ENCODE data around the gene PSMD10.

The PSMD10 gene

GRCh38 chrX:108091264-108091877, at the start of gene PSMD10, which contains the start of gene ATG4A:
Gene PSMD10 (minus strand): TSS chrX:108091542. CDS start chrX:108091520, 22 bp downstream.
Gene ATG4A (plus strand): TSS chrX:108091778. CDS start chrX:108091827, 49 bp downstream.
- DNase-seq (ENCODE audit: low read depth), result peak; percentile 95

- DNase-seq (ENCODE audit: low read depth), result no peak
Measured at GRCh38 chrX:108138814-108139702, 47.7 kb upstream of the PSMD10 start.

DNA sequence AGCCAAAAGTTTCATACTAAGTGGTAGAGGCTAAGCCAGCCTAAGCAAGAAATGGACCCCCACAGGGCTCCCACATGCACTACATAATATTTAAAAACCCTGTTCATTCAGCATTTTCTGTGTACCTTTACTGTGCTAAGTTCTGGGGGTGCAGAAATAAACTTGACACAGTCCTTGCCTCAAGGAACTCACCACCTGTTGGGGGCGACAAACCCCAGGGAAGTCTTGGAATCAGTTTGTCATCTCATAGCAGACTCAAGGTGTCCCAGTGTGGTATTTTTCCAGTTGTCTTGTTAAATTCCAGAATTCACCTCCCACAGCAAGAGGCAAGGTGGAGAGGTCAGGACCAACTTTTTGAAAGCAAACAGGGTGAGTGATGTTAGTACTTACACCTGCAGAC, 43.4 kb upstream of the PSMD10 start:
- DNase-seq (ENCODE audit: low read depth), result no peak

- DNase-seq (ENCODE audit: low read depth), result no peak
Measured at GRCh38 chrX:108132876-108133275, 41.5 kb upstream of the PSMD10 start.

- DNase-seq (ENCODE audit: low read depth), result no peak
Measured at GRCh38 chrX:108132034-108132433, 40.7 kb upstream of the PSMD10 start.

- DNase-seq (ENCODE audit: low read depth), result no peak
Measured at GRCh38 chrX:108131471-108131870, 40.1 kb upstream of the PSMD10 start.

GRCh38 chrX:108130889-108131288, 39.5 kb upstream of the PSMD10 start:
- DNase-seq (ENCODE audit: low read depth), result no peak

DNA sequence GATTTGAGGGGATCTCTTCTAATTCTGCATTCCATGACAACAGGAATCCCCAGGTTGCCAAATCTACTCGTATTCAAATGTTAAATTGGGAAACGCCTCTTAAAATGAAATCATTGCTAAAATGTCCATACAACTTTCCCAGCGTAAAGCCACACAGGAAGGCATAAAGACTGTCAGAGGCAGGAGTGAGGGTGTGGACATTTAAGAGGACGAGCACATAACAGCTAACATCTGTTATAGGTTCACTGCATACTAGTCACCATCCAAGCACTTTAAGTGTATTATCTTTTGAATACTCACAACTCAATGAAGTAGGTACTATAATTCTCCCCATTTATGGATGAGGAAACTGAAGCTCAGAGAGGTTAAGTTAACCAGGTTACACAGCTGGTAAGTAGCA, 35.8 kb upstream of the PSMD10 start:
- no peak for DNase-seq (ENCODE audit: low read depth)

GRCh38 chrX:108126661-108127060, 35.3 kb upstream of the PSMD10 start:
- DNase-seq (ENCODE audit: low read depth), result no peak

DNA sequence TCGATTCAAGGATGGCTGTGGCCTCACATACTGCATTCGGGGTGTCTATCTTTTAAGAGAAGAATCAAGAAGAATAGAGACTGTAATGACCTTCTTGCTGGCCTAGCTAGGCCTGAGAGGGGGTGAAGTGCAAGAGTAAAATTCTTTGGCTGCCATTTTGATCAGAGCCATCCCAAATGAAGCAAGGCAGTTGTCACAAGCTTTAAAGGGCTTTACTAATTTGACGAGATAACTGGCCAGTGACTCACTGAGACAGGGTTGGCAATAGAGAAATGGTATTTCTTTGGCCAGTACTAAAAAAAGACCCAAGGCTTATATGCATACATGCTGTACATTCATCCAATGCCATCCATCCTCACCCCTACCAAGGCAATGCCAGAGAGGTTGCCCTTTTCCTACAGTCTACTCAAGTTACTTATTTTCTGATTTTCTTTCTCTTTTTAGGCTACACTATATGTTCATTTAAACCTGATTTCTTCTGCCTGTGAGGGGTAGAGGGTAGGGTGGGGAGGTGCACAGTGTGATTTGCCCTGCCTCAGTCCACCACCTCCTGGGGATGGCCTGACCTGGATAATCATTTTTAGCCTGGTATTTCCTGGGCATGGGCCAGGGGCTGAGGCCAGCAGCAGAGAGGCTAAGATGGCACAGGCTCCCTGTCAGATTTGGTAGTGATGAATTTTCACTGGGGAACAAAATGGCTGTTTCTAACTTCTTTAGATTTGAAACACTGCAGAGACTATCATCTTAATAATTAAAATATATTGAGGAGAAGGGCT, 32.4 kb upstream of the PSMD10 start:
- DNase-seq (ENCODE audit: low read depth), result no peak

DNA sequence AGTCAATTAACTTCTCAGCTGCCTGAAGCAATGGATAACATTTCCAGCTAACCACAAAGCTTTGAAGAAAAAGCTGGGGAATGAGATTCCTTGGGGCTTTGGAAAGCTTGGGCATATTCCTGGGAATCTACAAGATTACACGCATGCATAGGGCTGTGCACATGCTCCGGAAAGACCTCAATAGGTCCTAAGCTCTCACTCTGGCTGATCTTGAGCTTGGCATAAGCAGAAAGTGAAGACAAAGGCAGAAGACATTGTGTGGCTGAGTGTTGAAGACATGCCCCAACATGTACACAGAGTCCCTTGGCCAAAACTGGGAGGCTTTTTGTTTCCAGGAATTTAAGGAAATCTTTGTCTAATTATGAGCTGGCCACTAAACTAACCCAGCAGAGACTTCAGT, 31.4 kb upstream of the PSMD10 start:
- DNase-seq (ENCODE audit: low read depth), result peak; percentile 5

GRCh38 chrX:108121291-108121690, 29.9 kb upstream of the PSMD10 start:
- DNase-seq (ENCODE audit: low read depth), result no peak

GRCh38 chrX:108117988-108118387, 26.6 kb upstream of the PSMD10 start:
- DNase-seq (ENCODE audit: low read depth), result no peak

- no peak for DNase-seq (ENCODE audit: low read depth)
Measured at GRCh38 chrX:108114541-108114940, 23.2 kb upstream of the PSMD10 start.

DNA sequence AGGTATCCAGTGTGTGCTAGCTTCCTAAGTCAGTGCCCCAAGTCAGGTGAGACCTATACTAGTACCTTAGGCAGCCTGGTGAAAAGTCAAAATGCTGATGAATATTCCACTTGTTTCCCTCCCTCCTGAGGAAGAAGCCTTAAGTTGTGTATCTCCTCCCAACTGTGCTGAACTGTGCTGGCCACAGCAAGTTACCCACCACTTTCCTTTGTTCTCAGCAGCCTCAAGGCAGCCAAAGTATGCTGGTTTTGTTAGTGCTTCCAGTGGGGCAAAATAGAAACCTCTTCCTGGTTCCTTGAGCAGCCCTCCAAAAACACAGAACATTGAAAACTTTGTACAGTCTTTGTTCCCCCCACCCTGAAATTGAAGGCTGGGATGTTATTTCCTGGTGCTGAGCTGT, 14.1 kb upstream of the PSMD10 start:
- DNase-seq (ENCODE audit: low read depth), result no peak

DNA sequence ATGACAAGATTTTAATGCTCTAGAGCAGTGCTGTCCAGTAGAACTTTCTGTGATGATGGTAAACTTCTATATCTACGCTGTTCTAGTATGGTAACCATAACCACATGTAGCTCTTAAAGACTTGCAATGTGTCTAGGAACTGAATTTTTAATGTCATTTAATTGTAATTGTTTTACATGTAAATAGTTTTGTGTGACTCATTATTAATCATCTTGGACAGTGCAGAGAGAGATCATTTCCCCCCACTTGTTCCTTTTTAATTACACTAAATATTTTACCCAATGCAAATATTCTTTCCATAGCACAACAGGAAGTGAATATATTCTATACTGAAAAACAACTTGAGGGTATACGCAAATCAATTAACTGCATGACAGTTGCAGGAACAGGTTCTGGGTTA, 6.0 kb upstream of the PSMD10 start:
- no peak for DNase-seq (ENCODE audit: low read depth)

DNA sequence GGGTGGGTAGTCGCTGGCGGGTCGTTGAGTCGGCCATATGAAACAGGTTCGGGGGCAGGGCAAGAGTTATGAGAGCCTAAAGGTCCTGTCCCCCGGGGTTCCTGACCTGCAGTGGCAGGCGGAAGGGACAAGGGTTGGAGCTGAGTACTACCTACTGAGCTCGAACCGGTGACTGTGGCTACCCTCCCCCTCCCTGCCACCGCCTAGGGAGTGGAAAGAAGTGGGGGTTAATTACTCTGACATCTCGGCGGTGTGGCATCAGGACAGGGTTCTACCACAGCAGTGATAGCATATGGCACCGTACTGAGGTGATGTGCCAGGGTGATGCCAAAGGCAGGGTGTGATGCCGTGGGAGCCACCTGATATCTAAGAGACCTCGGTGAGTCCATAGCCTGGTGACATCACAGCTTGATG, 543 bp upstream of the PSMD10 start:
- no peak for DNase-seq (ENCODE audit: low read depth)

GRCh38 chrX:108090491-108091263, 665 bp downstream of the PSMD10 start:
- no peak for DNase-seq (ENCODE audit: low read depth)

- DNase-seq (ENCODE audit: low read depth), result no peak
Measured at GRCh38 chrX:108088511-108088910, 2.8 kb downstream of the PSMD10 start.

GRCh38 chrX:108087792-108088191, 3.5 kb downstream of the PSMD10 start:
- no peak for DNase-seq (ENCODE audit: low read depth)

- DNase-seq (ENCODE audit: low read depth), result no peak
Measured at GRCh38 chrX:108081110-108081509, 10.2 kb downstream of the PSMD10 start.

GRCh38 chrX:108072746-108073145, 18.6 kb downstream of the PSMD10 start:
- DNase-seq (ENCODE audit: low read depth), result no peak
